ENCODE results near the gene CNGA1. TPM values are rescaled to one million over a fixed set of nuclear protein-coding genes. Genes with fewer than 3 reads are reported as not detected.

CNGA1 gene
- total RNA-seq, 1 experiment from 2014 or later: 1.0 TPM

GRCh38 chr4:48041535-48042137 is 25.2 kb upstream of the CNGA1 start:
- no peaks in the 10 kb centered on the region for H3K9me3 Mint-ChIP-seq
- whole genome bisulfite sequencing (ENCODE audit: extremely low coverage, insufficient read length, low lambda C conversion rate): no CpG with 5 or more reads among the region's 4 CpGs
- H3K9me3 ChIP-seq (ENCODE audit: control insufficient read depth, low read depth, low read length): no peaks in the 10 kb centered on the region
- H3K56ac ChIP-seq (ENCODE audit: insufficient read length, low read depth, low read length): no peak overlapping the region
- H2BK5ac ChIP-seq (ENCODE audit: insufficient read length, low read length): no peak overlapping the region
- no peaks in the 10 kb centered on the region for H3K79me1 ChIP-seq (ENCODE audit: insufficient read depth, low read depth, low read length, poor library complexity, severe bottlenecking)
- no peaks in the 10 kb centered on the region for H3K27me3 Mint-ChIP-seq (ENCODE audit: low read depth)
- TF ChIP-seq CTCF (conservative IDR thresholded peaks at IDR 0.05): no peak
- no peak overlapping the region for H3K4me2 ChIP-seq (ENCODE audit: insufficient read depth, insufficient read length, low read length)
- peak overlapping the region in 1 of 3 experiments; percentile 52; a peak in 3 of 7 replicates for H3K27ac Mint-ChIP-seq
- no peaks in the 10 kb centered on the region; the same call in 1 of the 2 replicates for H3K4me1 ChIP-seq (ENCODE audit: insufficient read depth, low read length)
- H3T11ph ChIP-seq (ENCODE audit: low read length): no peak overlapping the region
- DNase-seq: no peak
- no peaks in the 10 kb centered on the region for H3K27me3 ChIP-seq (ENCODE audit: insufficient read depth, low read length)
- no peaks in the 10 kb centered on the region for H3K79me2 ChIP-seq (ENCODE audit: insufficient read depth, low read length)
- H2BK120ac ChIP-seq (ENCODE audit: low read depth, low read length, poor library complexity, severe bottlenecking): no peak overlapping the region
- no peak overlapping the region for H2BK12ac ChIP-seq (ENCODE audit: insufficient read length, low read depth, low read length)
- peaks cover 17 to 27% of the 10 kb centered on the region in 2 experiments for H3K4me1 Mint-ChIP-seq
- H3K23me2 ChIP-seq (ENCODE audit: insufficient read length, low read depth, low read length, poor library complexity, severe bottlenecking): no peaks in the 10 kb centered on the region
- H2BK15ac ChIP-seq (ENCODE audit: low read depth, low read length): no peak overlapping the region
- no peak overlapping the region for H3K9ac ChIP-seq (ENCODE audit: extremely low read depth, insufficient read length, low read length)
- H2BK20ac ChIP-seq (ENCODE audit: low read depth, low read length, poor library complexity, severe bottlenecking): no peak overlapping the region
- no peak overlapping the region for H3K23ac ChIP-seq (ENCODE audit: insufficient read length, low read depth, low read length)
- no peak overlapping the region for H2AFZ ChIP-seq (ENCODE audit: low read length)
- no peak overlapping the region for H3K4ac ChIP-seq (ENCODE audit: low read depth, low read length)
- H3K36me3 Mint-ChIP-seq (ENCODE audit: insufficient read depth in 1 of 3, low read depth in 3 of 3): peaks cover 0 to 7% (median 3%) of the 10 kb centered on the region in 3 experiments; a peak in 2 of 7 replicates
- H4K5ac ChIP-seq (ENCODE audit: insufficient read length, low read depth, low read length): no peak overlapping the region
- no peak overlapping the region for H4K8ac ChIP-seq (replicated peaks; ENCODE audit: insufficient read length, low read depth, low read length)
- no peak overlapping the region for H3K14ac ChIP-seq (ENCODE audit: insufficient read depth, low read length)
- H2AK5ac ChIP-seq (ENCODE audit: insufficient read length, low read length): no peak overlapping the region
- H4K20me1 ChIP-seq (ENCODE audit: control insufficient read depth, insufficient read depth, insufficient read length): no peaks in the 10 kb centered on the region
- no peak overlapping the region for H3K18ac ChIP-seq (ENCODE audit: insufficient read length, low read depth, low read length)
- no peak overlapping the region for H3K27ac ChIP-seq (ENCODE audit: insufficient read length, low read depth, low read length)
- H3K4me3 Mint-ChIP-seq: peak overlapping the region in 1 of 2 experiments; percentile 43; a peak in 1 of 5 replicates
- H4K91ac ChIP-seq (ENCODE audit: insufficient read length, low read depth, low read length): no peak overlapping the region
